Measurements from ENCODE around the gene HBE1.

HBE1 gene

DNA sequence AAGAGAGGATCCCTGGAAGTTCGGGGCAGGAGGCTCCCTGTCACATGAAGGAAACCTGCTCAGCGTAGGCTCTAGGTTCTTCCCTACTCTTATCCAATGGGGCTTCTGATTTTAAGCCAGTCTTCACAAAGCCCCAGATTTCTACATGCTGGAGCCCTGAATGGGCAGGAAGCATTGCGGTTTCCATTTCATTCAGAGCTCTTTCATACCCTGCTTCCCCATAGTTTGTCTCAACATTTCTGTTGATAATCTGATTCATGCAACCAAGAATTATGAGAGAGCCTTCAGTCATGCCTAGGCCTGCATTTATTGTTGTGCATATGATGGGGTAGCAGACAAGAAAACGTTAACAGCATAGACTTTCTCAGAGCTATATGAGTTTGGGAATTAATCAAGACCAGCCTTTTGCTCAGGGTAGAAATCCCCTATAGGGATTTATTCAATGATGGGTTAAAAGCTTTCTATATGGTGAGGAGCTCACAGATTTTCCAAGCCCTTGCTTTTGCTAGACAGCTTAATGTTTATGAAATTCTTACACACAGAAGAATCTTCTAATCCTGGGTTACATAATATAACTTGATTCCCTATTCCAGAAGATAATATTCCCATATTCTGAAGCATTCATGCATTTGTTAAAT, 16.1 kb upstream of the HBE1 start:
- no peak for DNase-seq (ENCODE audit: low read depth)
- TF ChIP-seq, protein P1, sequence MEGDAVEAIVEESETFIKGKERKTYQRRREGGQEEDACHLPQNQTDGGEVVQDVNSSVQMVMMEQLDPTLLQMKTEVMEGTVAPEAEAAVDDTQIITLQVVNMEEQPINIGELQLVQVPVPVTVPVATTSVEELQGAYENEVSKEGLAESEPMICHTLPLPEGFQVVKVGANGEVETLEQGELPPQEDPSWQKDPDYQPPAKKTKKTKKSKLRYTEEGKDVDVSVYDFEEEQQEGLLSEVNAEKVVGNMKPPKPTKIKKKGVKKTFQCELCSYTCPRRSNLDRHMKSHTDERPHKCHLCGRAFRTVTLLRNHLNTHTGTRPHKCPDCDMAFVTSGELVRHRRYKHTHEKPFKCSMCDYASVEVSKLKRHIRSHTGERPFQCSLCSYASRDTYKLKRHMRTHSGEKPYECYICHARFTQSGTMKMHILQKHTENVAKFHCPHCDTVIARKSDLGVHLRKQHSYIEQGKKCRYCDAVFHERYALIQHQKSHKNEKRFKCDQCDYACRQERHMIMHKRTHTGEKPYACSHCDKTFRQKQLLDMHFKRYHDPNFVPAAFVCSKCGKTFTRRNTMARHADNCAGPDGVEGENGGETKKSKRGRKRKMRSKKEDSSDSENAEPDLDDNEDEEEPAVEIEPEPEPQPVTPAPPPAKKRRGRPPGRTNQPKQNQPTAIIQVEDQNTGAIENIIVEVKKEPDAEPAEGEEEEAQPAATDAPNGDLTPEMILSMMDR (IDR thresholded peaks at IDR 0.05; ENCODE audit: control insufficient read depth, extremely low read depth, insufficient read depth), result no peak
- H3K4me3 ChIP-seq (ENCODE audit: low read depth, low read length), result no peak overlapping the region

DNA sequence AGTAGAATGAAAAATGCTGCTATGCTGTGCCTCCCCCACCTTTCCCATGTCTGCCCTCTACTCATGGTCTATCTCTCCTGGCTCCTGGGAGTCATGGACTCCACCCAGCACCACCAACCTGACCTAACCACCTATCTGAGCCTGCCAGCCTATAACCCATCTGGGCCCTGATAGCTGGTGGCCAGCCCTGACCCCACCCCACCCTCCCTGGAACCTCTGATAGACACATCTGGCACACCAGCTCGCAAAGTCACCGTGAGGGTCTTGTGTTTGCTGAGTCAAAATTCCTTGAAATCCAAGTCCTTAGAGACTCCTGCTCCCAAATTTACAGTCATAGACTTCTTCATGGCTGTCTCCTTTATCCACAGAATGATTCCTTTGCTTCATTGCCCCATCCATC, 14.9 kb upstream of the HBE1 start:
- TF ChIP-seq, protein P1 (IDR thresholded peaks at IDR 0.05; ENCODE audit: control insufficient read depth, extremely low read depth, insufficient read depth), result no peak
- H3K4me3 ChIP-seq (ENCODE audit: low read depth, low read length), result no peak overlapping the region
- DNase-seq (ENCODE audit: low read depth), result no peak

DNA sequence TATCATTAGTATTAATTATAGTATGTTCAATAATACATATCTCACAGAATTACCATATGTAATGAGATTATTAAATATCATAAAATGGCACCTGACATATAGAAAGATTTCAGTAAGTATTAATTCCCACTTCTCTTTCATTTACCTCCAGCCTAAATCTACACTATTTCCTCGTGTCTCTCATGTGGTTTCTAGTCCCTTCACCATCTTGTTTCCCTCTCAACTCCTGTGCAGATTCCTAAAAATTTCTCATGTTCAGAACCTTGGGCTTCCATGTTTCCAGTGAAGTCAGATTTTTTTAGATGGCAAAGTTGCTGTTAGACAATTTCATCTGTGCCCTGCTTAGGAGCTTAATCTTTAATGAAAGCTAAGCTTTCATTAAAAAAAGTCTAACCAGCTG, 14.1 kb upstream of the HBE1 start:
- DNase-seq (ENCODE audit: low read depth), result no peak
- no peak overlapping the region for H3K4me3 ChIP-seq (ENCODE audit: low read depth, low read length)
- TF ChIP-seq, protein P1 (IDR thresholded peaks at IDR 0.05; ENCODE audit: control insufficient read depth, extremely low read depth, insufficient read depth), result no peak

DNA sequence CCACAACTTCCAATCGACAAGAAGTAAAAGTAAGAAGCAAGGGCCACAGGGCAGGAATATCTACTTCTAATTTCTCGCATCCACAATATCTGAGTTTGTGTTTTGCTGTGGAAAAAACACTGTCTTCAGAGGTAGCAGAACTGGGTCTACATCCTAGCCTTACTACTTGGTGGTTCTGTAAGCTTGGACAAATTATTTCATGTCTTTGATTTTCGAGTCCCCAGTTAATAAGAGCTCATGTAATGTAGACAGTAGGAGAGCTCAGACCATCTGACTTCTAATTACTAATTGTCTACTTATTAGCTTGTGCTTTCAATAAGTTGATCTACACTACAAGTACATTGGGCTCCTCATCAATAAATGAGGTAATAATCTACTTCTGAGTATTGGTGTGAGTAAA, 13.3 kb upstream of the HBE1 start:
- DNase-seq (ENCODE audit: low read depth), result no peak
- no peak overlapping the region for H3K4me3 ChIP-seq (ENCODE audit: low read depth, low read length)
- TF ChIP-seq, protein P1 (IDR thresholded peaks at IDR 0.05; ENCODE audit: control insufficient read depth, extremely low read depth, insufficient read depth), result no peak

DNA sequence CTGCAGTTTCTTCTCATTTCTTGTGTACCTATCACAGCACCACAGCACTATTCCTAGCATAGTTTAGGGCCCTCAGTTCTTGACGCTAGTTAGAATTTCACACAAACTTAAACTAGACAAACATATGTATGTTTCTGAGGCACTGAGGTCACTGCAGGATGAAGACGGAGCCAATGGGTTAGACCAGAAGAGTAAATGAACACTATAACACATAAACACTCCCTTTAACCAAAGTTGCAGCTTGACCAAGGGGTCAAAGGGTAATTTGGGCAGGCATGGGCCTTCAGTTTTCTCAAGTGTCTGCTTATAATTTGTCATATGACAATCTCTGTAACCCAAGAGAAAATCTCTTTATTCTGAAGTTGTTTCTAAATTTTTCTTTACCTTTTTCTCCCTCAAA, 12.9 kb upstream of the HBE1 start:
- no peak for DNase-seq (ENCODE audit: low read depth)
- TF ChIP-seq, protein P1 (IDR thresholded peaks at IDR 0.05; ENCODE audit: control insufficient read depth, extremely low read depth, insufficient read depth), result no peak
- no peak overlapping the region for H3K4me3 ChIP-seq (ENCODE audit: low read depth, low read length)

DNA sequence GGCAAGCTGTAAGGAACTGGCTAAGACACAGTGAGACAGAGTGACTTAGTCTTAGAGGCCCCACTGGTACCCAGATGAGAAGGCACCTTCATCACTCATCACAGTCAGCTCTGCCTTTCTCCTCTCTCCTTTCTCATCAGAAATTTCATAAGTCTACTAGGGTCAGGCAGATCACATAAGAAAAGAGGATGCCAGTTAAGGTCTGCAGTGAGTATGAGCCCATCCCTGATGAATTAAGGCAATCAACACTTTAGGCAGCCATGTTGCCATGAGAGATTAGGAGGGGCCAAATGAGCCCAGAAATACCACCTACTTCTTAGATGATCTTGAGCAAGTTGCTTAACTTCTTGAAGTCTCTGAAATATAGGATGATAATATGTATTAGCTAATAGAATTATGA, 11.9 kb upstream of the HBE1 start:
- no peak overlapping the region for H3K4me3 ChIP-seq (ENCODE audit: low read depth, low read length)
- TF ChIP-seq, protein P1 (IDR thresholded peaks at IDR 0.05; ENCODE audit: control insufficient read depth, extremely low read depth, insufficient read depth), result no peak
- DNase-seq (ENCODE audit: low read depth), result no peak

DNA sequence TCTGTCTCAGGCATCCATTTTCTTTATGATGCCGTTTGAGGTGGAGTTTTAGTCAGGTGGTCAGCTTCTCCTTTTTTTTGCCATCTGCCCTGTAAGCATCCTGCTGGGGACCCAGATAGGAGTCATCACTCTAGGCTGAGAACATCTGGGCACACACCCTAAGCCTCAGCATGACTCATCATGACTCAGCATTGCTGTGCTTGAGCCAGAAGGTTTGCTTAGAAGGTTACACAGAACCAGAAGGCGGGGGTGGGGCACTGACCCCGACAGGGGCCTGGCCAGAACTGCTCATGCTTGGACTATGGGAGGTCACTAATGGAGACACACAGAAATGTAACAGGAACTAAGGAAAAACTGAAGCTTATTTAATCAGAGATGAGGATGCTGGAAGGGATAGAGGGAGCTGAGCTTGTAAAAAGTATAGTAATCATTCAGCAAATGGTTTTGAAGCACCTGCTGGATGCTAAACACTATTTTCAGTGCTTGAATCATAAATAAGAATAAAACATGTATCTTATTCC, 10.9 kb upstream of the HBE1 start:
- TF ChIP-seq, protein P1 (IDR thresholded peaks at IDR 0.05; ENCODE audit: control insufficient read depth, extremely low read depth, insufficient read depth), result no peak
- H3K4me3 ChIP-seq (ENCODE audit: low read depth, low read length), result no peak overlapping the region
- DNase-seq (ENCODE audit: low read depth), result peak; percentile 22

Measured in LNCaP clone FGC (cell line).